Heart left ventricle (tissue), 16 donors: ENCODE results near the gene TTC21B. TPM values are rescaled to one million over a fixed set of nuclear protein-coding genes. Genes with fewer than 3 reads are reported as not detected.

Source experiments
- ATAC-seq, 4 donors: fragments of 200-7000 bp; cut with Tn5 transposase; one replicate each; pipeline ENCODE4 v1.9.1; 2020 to 2022; ENCODE audit warnings: moderate library complexity in 4 of 4, mild to moderate bottlenecking in 3 of 4, moderate number of reproducible peaks in 1 of 4
- DNase-seq, 5 donors: peaks; one replicate each; pipeline ENCODE4 v3.0.0-alpha.2; 2020
- H3K27ac ChIP-seq, 12 donors: fragments of 200-600 bp; sonication (generic) in 4 of 12; one replicate each; pipeline versions ENCODE4 v1.5.0 to v1.8.0; 2016 to 2022; ENCODE audit warnings: mild to moderate bottlenecking in 2 of 12
- H3K27me3 ChIP-seq, 9 donors: fragments of 200-600 bp; sonication (generic) in 2 of 9; one replicate each; pipeline versions ENCODE4 v1.5.1 to v1.8.0; 2016 to 2022; ENCODE audit warnings: mild to moderate bottlenecking in 3 of 9
- H3K36me3 ChIP-seq, 9 donors: fragments of 200-600 bp; sonication (generic) in 2 of 9; one replicate each; pipeline versions ENCODE4 v1.5.0 to v1.8.0; 2018 to 2022; ENCODE audit warnings: mild to moderate bottlenecking in 2 of 9
- H3K4me1 ChIP-seq, 12 donors: fragments of 200-600 bp; sonication (generic) in 4 of 12; one replicate each; pipeline versions ENCODE4 v1.5.0 to v1.8.0; 2016 to 2022; ENCODE audit warnings: mild to moderate bottlenecking in 3 of 12
- H3K4me3 ChIP-seq, 12 donors: fragments of 200-600 bp; sonication (generic) in 4 of 12; one replicate each; pipeline versions ENCODE4 v1.5.0 to v1.8.0; 2017 to 2022; ENCODE audit warnings: mild to moderate bottlenecking in 9 of 12, moderate library complexity in 4 of 12
- H3K9me3 ChIP-seq, 12 donors: fragments of 200-600 bp; sonication (generic) in 4 of 12; one replicate each; pipeline versions ENCODE4 v1.5.0 to v1.8.0; 2016 to 2022; ENCODE audit warnings: mild to moderate bottlenecking in 1 of 12
- CTCF ChIP-seq, 12 donors: fragments of 200-600 bp; sonication (generic) in 4 of 12; IDR thresholded peaks; one replicate each; pipeline versions ENCODE4 v1.5.0 to v1.8.0; 2018 to 2022; ENCODE audit warnings: antibody characterized with exemption in 12 of 12, mild to moderate bottlenecking in 5 of 12
- POLR2A ChIP-seq, 2 donors: fragments of 450-650 bp; IDR thresholded peaks; one replicate each; pipeline ENCODE4 v1.6.1; 2017; ENCODE audit warnings: antibody characterized with exemption in 2 of 2, mild to moderate bottlenecking in 2 of 2, moderate library complexity in 2 of 2
- whole genome bisulfite sequencing, 4 donors: extraction: QIAGEN DNeasy Blood & Tissue Kit in 2 of 4; methylation state at CpG; one replicate each; pipeline versions ENCODE4 v1.1.5 to v1.1.7; 2013 to 2018; 5-methylcytosine and 5-hydroxymethylcytosine counted together
- intact Hi-C, 10 donors: fragments of 100-400 bp; cut with DNase I; formaldehyde crosslinking; loops; one replicate each; pipeline versions ENCODE4 v1.11.1 to v1.14.2; 2022
- polyA plus RNA-seq, 2 donors: library from polyadenylated mRNA; stranded (reverse); fragments of 200-250 nt; gene quantifications; one replicate each; pipeline ENCODE4 v1.2.3, GENCODE V29; 2013
- total RNA-seq, 9 donors: library from RNA; depleted of rRNA in 2 of 9; stranded (reverse); fragments of >200 nt in 2 of 9; fragmentation: NEBNext Ultra II Directional in 3 of 9; extraction: Animal tissue kit (Norgen Biotek cat#: 25700) in 3 of 9; gene quantifications; one replicate each; pipeline versions ENCODE4 v1.1.0 to v1.2.4, GENCODE V29; 2016 to 2023
- donor health status: ischemic (EF 13 %, LVEDD 7.1; RV severe dilation, severe dysfunction).
- donor health status: healthy with polysubstance abuse.
- donor health status: DM: no; HTN: yes; CAD: no.
- donor health status: DM: no; HTN: no; CAD: no.
- donor health status: ischemic (EF 25% LVEDD 6.9; RV normal size, moderate dysfunction).
- donor health status: ischemic (EF 25% LVEDD 5.7; RV mildly dilated, moderate dysfunction).
- donor health status: healthy.
- donor health status: DM: yes; HTN: yes; CAD: no.
- donor health status: ischemic (EF 35%, LVEDD 5.7; RV mildly dilated, moderate dysfunction).
- donor health status: nonischemic (EF 11% LVEDD 7.7; RV severe dilation, severe dysfunction).
- donor health status: DM: yes; HTN: yes; CAD: no.
- donor health status: PGD.
- donor health status: ischemic (EF 29% LVEDD 5.4; RV normal size, mild dysfunction).
- donor health status: nonischemic (EF 23%, LVEDD 6.1; RV moderate dilation, normal function).

TTC21B gene
- total and polyA plus RNA-seq, 11 donors, result 3.7 to 16.1 (median 12.0) TPM

- Histone ChIP-seq H3K4me1 (no peaks in the 10 kb centered on the region), H3K9me3 (peaks cover 0 to 18% (median under 1%) of the 10 kb centered on the region in 12 donors), H3K4me3 (no peak overlapping the region), H3K27me3 (no peaks in the 10 kb centered on the region), H3K36me3 (no peaks in the 10 kb centered on the region), H3K27ac (no peak overlapping the region)
- ATAC-seq (no peak), DNase-seq (no peak)
- intact Hi-C loops, result no loop called here
- 69 to 81% (median 77%) methylated on average over 1 of the region's 1 CpG for WGBS, 4 donors
- TF ChIP-seq CTCF (IDR thresholded peaks at IDR 0.05), result no peak
- no peak for TF ChIP-seq POLR2A (IDR thresholded peaks at IDR 0.05)
Measured at GRCh38 chr2:165857876-165858275, 95.7 kb downstream of the TTC21B start.

GRCh38 chr2:165852394-165852793, 101.2 kb downstream of the TTC21B start:
- Histone ChIP-seq H3K9me3 (peaks cover 0 to 45% (median 31%) of the 10 kb centered on the region in 12 donors), H3K27me3 (no peaks in the 10 kb centered on the region), H3K4me1 (no peaks in the 10 kb centered on the region), H3K27ac (no peak overlapping the region), H3K4me3 (no peak overlapping the region), H3K36me3 (no peaks in the 10 kb centered on the region)
- DNase-seq (no peak), ATAC-seq (no peak)
- intact Hi-C loops, result no loop called here
- TF ChIP-seq POLR2A (IDR thresholded peaks at IDR 0.05) (no peak), CTCF (IDR thresholded peaks at IDR 0.05) (no peak)

- H3K4me3 ChIP-seq, result no peak overlapping the region
- intact Hi-C loops, result no loop called here
- H3K27me3 ChIP-seq, result no peaks in the 10 kb centered on the region
- 55 to 67% (median 62%) methylated on average over 2 of the region's 2 CpGs for WGBS, 4 donors
- ATAC-seq (no peak), DNase-seq (no peak)
- H3K4me1 ChIP-seq, result no peaks in the 10 kb centered on the region
- H3K27ac ChIP-seq, result no peak overlapping the region
- H3K9me3 ChIP-seq, result peaks cover 0 to 30% (median 19%) of the 10 kb centered on the region in 12 donors
- H3K36me3 ChIP-seq, result no peaks in the 10 kb centered on the region
- TF ChIP-seq CTCF (IDR thresholded peaks at IDR 0.05) (no peak), POLR2A (IDR thresholded peaks at IDR 0.05) (no peak)
Measured at GRCh38 chr2:165847001-165847400, 106.6 kb downstream of the TTC21B start.

GRCh38 chr2:165846056-165846455, 107.5 kb downstream of the TTC21B start:
- H3K9me3 ChIP-seq, result peaks cover 0 to 21% (median 13%) of the 10 kb centered on the region in 12 donors
- WGBS, 4 donors, result 86 to 94% (median 91%) methylated on average over 7 of the region's 7 CpGs
- no peak for ATAC-seq
- H3K36me3 ChIP-seq, result no peaks in the 10 kb centered on the region
- intact Hi-C loops, result no loop called here
- no peak overlapping the region for H3K27ac ChIP-seq
- DNase-seq, result no peak
- TF ChIP-seq POLR2A (IDR thresholded peaks at IDR 0.05) (no peak), CTCF (IDR thresholded peaks at IDR 0.05) (no peak)
- no peak overlapping the region for H3K4me3 ChIP-seq
- H3K4me1 ChIP-seq, result no peaks in the 10 kb centered on the region
- no peaks in the 10 kb centered on the region for H3K27me3 ChIP-seq
